SH-SY5Y (cell line): ENCODE data around the gene PDE6H.

Experiments
- GATA2 ChIP-seq: IDR thresholded peaks from 2 replicates; pipeline ENCODE4 v1.6.1; 2011; ENCODE audit warnings: mild to moderate bottlenecking, low read depth, low read length
- GATA3 ChIP-seq: IDR thresholded peaks from 2 replicates; pipeline ENCODE4 v1.6.1; 2011; ENCODE audit warnings: low read depth, mild to moderate bottlenecking, low read length, moderate library complexity

GRCh38 chr12:14962797-14963196, 10.0 kb upstream of the PDE6H start:
- TF ChIP-seq GATA2: no peak
- TF ChIP-seq GATA3: no peak
